RWPE1 (cell line): Measurements from ENCODE around the gene GRAMD1B.
"Not testable (repeated sequence)": the region's sequence is repeated elsewhere in the genome, so short reads cannot be mapped to it uniquely, and the experiment has no call there.

Source experiments
- CTCF ChIA-PET: fragments of 350-600 bp; sonication (Branson Sonifier 250); formaldehyde crosslinking; extraction: SDS; loops from one replicate; lab custom pipeline; 2021; lab: Yijun Ruan, JAX
- POLR2A ChIA-PET: fragments of 400-600 bp; formaldehyde crosslinking; extraction: SDS; loops from one replicate; lab custom pipeline; 2020; ENCODE audit warnings: antibody characterized with exemption; ENCODE audit not compliant: low non-redundant PET; lab: Yijun Ruan, JAX
- DNase-seq: peaks from one replicate; pipeline ENCODE4 v3.0.0; 2012; ENCODE audit warnings: low spot score
- H3K27ac ChIP-seq: fragments of 450-650 bp; 2 replicates; pipeline ENCODE4 v1.5.1; 2017
- CTCF ChIP-seq: fragments of 450-650 bp; conservative IDR thresholded peaks from 2 replicates; pipeline ENCODE4 v1.5.1; 2017; ENCODE audit warnings: low read depth, mild to moderate bottlenecking

GRAMD1B gene

GRCh38 chr11:123450623-123451022 is 20.6 kb downstream of the GRAMD1B start:
- TF ChIP-seq CTCF, result no peak
- ChIA-PET POLR2A (no interaction called here), CTCF (interaction anchor here (0.5 to 0.6 kb wide), 2 partner anchors 11 to 43 kb away, joined by 3 read pairs; no protein-coding TSS in a partner anchor)
- H3K27ac ChIP-seq, result no peak overlapping the region
- DNase-seq, result no peak

DNA sequence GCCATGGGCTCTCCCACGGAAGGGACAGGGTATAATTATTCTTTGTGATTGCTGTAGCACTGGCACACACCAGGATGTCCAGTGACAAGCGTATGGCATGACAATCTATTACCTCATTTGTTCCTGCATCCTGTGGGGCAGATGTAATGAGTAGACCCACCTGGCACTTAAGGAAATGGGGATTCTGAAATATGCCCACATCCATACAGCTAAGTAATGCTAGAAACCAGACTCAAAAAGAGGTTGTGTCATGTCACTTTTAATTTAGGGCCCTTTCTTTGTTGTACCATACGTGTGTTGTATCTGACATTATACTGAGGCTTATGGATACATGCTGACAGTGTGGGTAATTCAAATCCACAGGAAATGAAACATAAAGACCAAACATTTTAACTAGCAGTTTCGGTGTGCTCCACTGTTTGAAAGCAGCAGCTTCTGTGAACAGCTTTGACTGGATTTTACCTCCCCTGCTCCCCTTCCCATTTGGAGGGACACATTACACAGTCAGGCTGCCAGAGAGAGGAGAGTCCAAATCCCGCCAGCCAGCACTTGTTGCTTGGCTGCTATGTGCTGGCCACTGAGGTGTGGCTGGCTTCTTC is 21.2 kb downstream of the GRAMD1B start:
- ChIA-PET CTCF (interaction anchor here (0.6 kb wide), 1 partner anchor 10 kb away, joined by 3 read pairs; no protein-coding TSS in a partner anchor), POLR2A (no interaction called here)
- no peak overlapping the region for H3K27ac ChIP-seq
- DNase-seq, result no peak
- TF ChIP-seq CTCF, result no peak

DNA sequence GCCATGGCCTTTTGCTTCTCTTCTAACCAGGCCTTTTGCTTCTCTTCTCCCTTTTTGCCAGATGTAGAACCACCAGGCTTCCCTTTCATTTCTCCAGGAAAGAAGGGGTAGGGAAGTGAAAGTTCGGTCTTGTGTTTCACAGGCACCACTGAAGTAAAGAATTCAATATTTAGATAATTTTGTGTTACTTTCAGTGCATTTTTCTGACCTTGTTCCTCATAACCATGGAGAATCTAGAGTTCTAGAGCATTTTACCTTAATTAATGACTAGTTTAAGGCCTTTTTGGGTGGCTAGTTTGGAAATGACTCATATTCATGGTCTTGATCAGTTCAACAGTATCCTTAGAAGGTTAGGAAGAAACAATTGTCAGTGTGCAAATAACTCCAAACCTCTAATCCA is 22.7 kb downstream of the GRAMD1B start:
- CTCF ChIA-PET, result interaction anchor here (0.6 kb wide), 1 partner anchor 22 kb away, joined by 4 read pairs; no protein-coding TSS in a partner anchor
- no peak overlapping the region for H3K27ac ChIP-seq
- no peak for DNase-seq
- TF ChIP-seq CTCF, result no peak
- POLR2A ChIA-PET, result no interaction called here

GRCh38 chr11:123454060-123454651 is 24.1 kb downstream of the GRAMD1B start:
- ChIA-PET POLR2A (no interaction called here), CTCF (interaction anchor here (1.2 to 1.4 kb wide), 2 partner anchors 23 to 47 kb away, joined by 3 to 5 read pairs; no protein-coding TSS in a partner anchor)
- DNase-seq, result peak; percentile 70
- TF ChIP-seq CTCF, result no peak
- peak overlapping the region; percentile 55 for H3K27ac ChIP-seq

- H3K27ac ChIP-seq, result no peak overlapping the region
- TF ChIP-seq CTCF, result no peak
- POLR2A ChIA-PET, result no interaction called here
- CTCF ChIA-PET, result interaction anchor here (1.2 to 1.4 kb wide), 2 partner anchors 23 to 47 kb away, joined by 3 to 5 read pairs; no protein-coding TSS in a partner anchor
- DNase-seq, result no peak
Measured at GRCh38 chr11:123454796-123455195, 24.7 kb downstream of the GRAMD1B start.

GRCh38 chr11:123456448-123456847 is 26.4 kb downstream of the GRAMD1B start:
- POLR2A ChIA-PET, DNase-seq, CTCF ChIA-PET, H3K27ac ChIP-seq: not testable (repeated sequence)
